H9 (cell line): ENCODE data around the gene GLIS2. TPM values are rescaled to one million over a fixed set of nuclear protein-coding genes. Genes with fewer than 3 reads are reported as not detected.

Experiments
- DNase-seq: peaks from one replicate; pipeline ENCODE4 v3.0.0-alpha.2; 2017
- H2AFZ ChIP-seq: one replicate; pipeline ENCODE4 v1.6.1; 2013; ENCODE audit warnings: mild to moderate bottlenecking, low read length, control low read depth, moderate library complexity
- H2AK5ac ChIP-seq: 2 replicates; pipeline ENCODE4 v1.6.1; 2013; ENCODE audit warnings: low read length, control low read depth, mixed read lengths; ENCODE audit not compliant: insufficient read length
- H2BK120ac ChIP-seq: one replicate; pipeline ENCODE4 v1.6.1; 2013; ENCODE audit warnings: low read depth, mild to moderate bottlenecking, low read length, control low read depth, inconsistent platforms; ENCODE audit not compliant: poor library complexity, severe bottlenecking
- H2BK12ac ChIP-seq: 2 replicates; pipeline ENCODE4 v1.6.1; 2013; ENCODE audit warnings: low read length, control low read depth, mixed read lengths, low read depth; ENCODE audit not compliant: insufficient read length
- H2BK15ac ChIP-seq: 2 replicates; pipeline ENCODE4 v1.6.1; 2013; ENCODE audit warnings: low read depth, low read length, control low read depth
- H2BK20ac ChIP-seq: one replicate; pipeline ENCODE4 v1.6.1; 2013; ENCODE audit warnings: low read depth, mild to moderate bottlenecking, low read length, control low read depth, inconsistent platforms; ENCODE audit not compliant: poor library complexity, severe bottlenecking
- H2BK5ac ChIP-seq: 2 replicates; pipeline ENCODE4 v1.6.1; 2013; ENCODE audit warnings: low read length, control low read depth, mixed read lengths; ENCODE audit not compliant: insufficient read length
- H3K14ac ChIP-seq: 2 replicates; pipeline ENCODE4 v1.6.1; 2013; ENCODE audit warnings: low read length, control low read depth; ENCODE audit not compliant: insufficient read depth
- H3K18ac ChIP-seq: 2 replicates; pipeline ENCODE4 v1.6.1; 2013; ENCODE audit warnings: low read depth, mild to moderate bottlenecking, mixed read lengths, low read length, control low read depth; ENCODE audit not compliant: insufficient read length
- H3K23ac ChIP-seq: 2 replicates; pipeline ENCODE4 v1.6.1; 2013; ENCODE audit warnings: low read length, control low read depth, mixed read lengths, low read depth; ENCODE audit not compliant: insufficient read length
- H3K23me2 ChIP-seq: 2 replicates; pipeline ENCODE4 v1.6.1; 2013; ENCODE audit warnings: low read depth, mild to moderate bottlenecking, mixed read lengths, low read length, control low read depth; ENCODE audit not compliant: insufficient read length, poor library complexity, severe bottlenecking
- H3K27ac ChIP-seq: 2 replicates; pipeline ENCODE4 v1.5.1; 2013; ENCODE audit warnings: low read length, control low read depth, mixed read lengths, low read depth; ENCODE audit not compliant: insufficient read length
- H3K27me3 ChIP-seq: 2 replicates; pipeline ENCODE4 v1.6.1; 2013; ENCODE audit warnings: low read length, control low read depth, inconsistent platforms; ENCODE audit not compliant: insufficient read depth
- H3K4ac ChIP-seq: 2 replicates; pipeline ENCODE4 v1.6.1; 2013; ENCODE audit warnings: low read depth, mild to moderate bottlenecking, control low read depth, inconsistent platforms, low read length, moderate library complexity
- H3K4me1 ChIP-seq: 2 replicates; pipeline ENCODE4 v1.6.1; 2013; ENCODE audit warnings: low read length, control low read depth, inconsistent platforms; ENCODE audit not compliant: insufficient read depth
- H3K4me2 ChIP-seq: 2 replicates; pipeline ENCODE4 v1.6.1; 2013; ENCODE audit warnings: low read length, control low read depth, mixed read lengths; ENCODE audit not compliant: insufficient read length, insufficient read depth
- H3K56ac ChIP-seq: 2 replicates; pipeline ENCODE4 v1.6.1; 2013; ENCODE audit warnings: low read depth, mild to moderate bottlenecking, mixed read lengths, low read length, control low read depth; ENCODE audit not compliant: insufficient read length
- H3K79me1 ChIP-seq: 2 replicates; pipeline ENCODE4 v1.6.1; 2013; ENCODE audit warnings: low read depth, mild to moderate bottlenecking, moderate library complexity, low read length, control low read depth, inconsistent platforms; ENCODE audit not compliant: insufficient read depth, poor library complexity, severe bottlenecking
- H3K79me2 ChIP-seq: 2 replicates; pipeline ENCODE4 v1.6.1; 2013; ENCODE audit warnings: low read length, control low read depth, inconsistent platforms; ENCODE audit not compliant: insufficient read depth
- H3K9ac ChIP-seq: 2 replicates; pipeline ENCODE4 v1.6.1; 2013; ENCODE audit warnings: low read length, control low read depth, mixed read lengths; ENCODE audit not compliant: insufficient read length; ENCODE audit errors: extremely low read depth
- H3K9me3 ChIP-seq: one replicate; pipeline ENCODE4 v1.6.1; 2013; ENCODE audit warnings: low read depth, low read length, inconsistent platforms; ENCODE audit not compliant: control insufficient read depth
- H3T11ph ChIP-seq: one replicate; pipeline ENCODE4 v1.6.1; 2013; ENCODE audit warnings: mild to moderate bottlenecking, low read length, control low read depth, inconsistent platforms
- H4K20me1 ChIP-seq: one replicate; pipeline ENCODE4 v1.6.1; 2013; ENCODE audit not compliant: control insufficient read depth, insufficient read length, insufficient read depth
- H4K5ac ChIP-seq: 2 replicates; pipeline ENCODE4 v1.6.1; 2013; ENCODE audit warnings: low read depth, mild to moderate bottlenecking, mixed read lengths, low read length, control low read depth; ENCODE audit not compliant: insufficient read length
- H4K8ac ChIP-seq: replicated peaks from 2 replicates; pipeline ENCODE4 v1.6.1; 2013; ENCODE audit warnings: low read length, control low read depth, mixed read lengths, low read depth; ENCODE audit not compliant: insufficient read length
- H4K91ac ChIP-seq: 2 replicates; pipeline ENCODE4 v1.6.1; 2013; ENCODE audit warnings: low read depth, mild to moderate bottlenecking, moderate library complexity, mixed read lengths, low read length, control low read depth; ENCODE audit not compliant: insufficient read length
- H3K27ac Mint-ChIP-seq, 3 experiments: 2 replicates in 2 of 3; 3 replicates in 1 of 3; pipeline ENCODE4 v1.8.0; 2020 to 2021; ENCODE audit warnings: mixed read lengths in 3 of 3, mild to moderate bottlenecking in 1 of 3, moderate library complexity in 1 of 3
- H3K27me3 Mint-ChIP-seq: 2 replicates; pipeline ENCODE4 v1.8.0; 2021; ENCODE audit warnings: low read depth, mild to moderate bottlenecking, moderate library complexity, mixed read lengths
- H3K36me3 Mint-ChIP-seq, 3 experiments: 2 replicates in 2 of 3; 3 replicates in 1 of 3; pipeline ENCODE4 v1.8.0; 2020 to 2021; ENCODE audit warnings: low read depth in 3 of 3, mixed read lengths in 3 of 3; ENCODE audit not compliant: insufficient read depth in 1 of 3
- H3K4me1 Mint-ChIP-seq, 2 experiments: 2 replicates each; pipeline ENCODE4 v1.8.0; 2020; ENCODE audit warnings: mixed read lengths in 2 of 2
- H3K4me3 Mint-ChIP-seq, 2 experiments: 2 replicates in 1 of 2; 3 replicates in 1 of 2; pipeline ENCODE4 v1.8.0; 2020 to 2021; ENCODE audit warnings: mild to moderate bottlenecking in 2 of 2, mixed read lengths in 2 of 2, moderate library complexity in 1 of 2
- H3K9me3 Mint-ChIP-seq, 2 experiments: 2 replicates in 1 of 2; 3 replicates in 1 of 2; pipeline ENCODE4 v1.8.0; 2020; ENCODE audit warnings: mild to moderate bottlenecking in 2 of 2, mixed read lengths in 2 of 2, moderate library complexity in 1 of 2
- WGBS: extraction: QIAGEN DNeasy Blood & Tissue Kit; methylation state at CpG from one replicate; pipeline ENCODE4 v1.1.7; 2013; ENCODE audit warnings: missing lambda C conversion rate, low lambda C conversion rate, mixed read lengths; ENCODE audit not compliant: insufficient read length; ENCODE audit errors: extremely low coverage; 5-methylcytosine and 5-hydroxymethylcytosine counted together
- total RNA-seq: library from RNA; stranded (reverse); gene quantifications from 2 replicates; pipeline ENCODE4 v1.2.1, GENCODE V29; 2021
- TF ChIP-seq, protein P1 (sequence below): fragments of 200-600 bp; sonication (generic); conservative IDR thresholded peaks from 3 replicates; pipeline ENCODE4 v1.8.0; 2021; ENCODE audit warnings: antibody characterized with exemption, mild to moderate bottlenecking

GLIS2 gene
- total RNA-seq, 1 experiment from 2014 or later: 14.3 TPM

DNA sequence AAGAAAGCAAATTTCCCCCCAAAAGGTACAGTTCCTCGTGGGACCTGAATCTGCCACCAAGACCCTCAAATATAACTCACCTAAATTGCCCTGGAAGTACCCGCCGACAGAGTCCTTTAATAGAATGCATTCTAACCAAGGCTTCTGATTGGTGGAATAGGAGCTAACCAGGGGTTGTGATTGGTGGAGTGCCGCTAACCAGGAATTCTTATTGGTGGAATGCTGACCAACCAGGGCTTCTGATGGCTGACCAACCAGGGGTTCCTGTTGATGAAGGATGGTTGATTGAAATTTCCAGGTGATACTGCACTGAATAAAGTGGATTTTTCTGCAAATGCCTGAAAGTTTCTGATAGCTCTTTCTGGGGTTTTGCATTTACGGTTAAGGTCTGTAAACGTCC lies 49.5 kb upstream of the GLIS2 start:
- Histone ChIP-seq H2AK5ac (no peak overlapping the region), H3K9ac (no peak overlapping the region), H2BK20ac (no peak overlapping the region), H3K14ac (no peak overlapping the region), H3K4me1 (peaks cover 3% of the 10 kb centered on the region; the same call in 1 of the 2 replicates), H3K18ac (no peak overlapping the region), H3K23me2 (peaks cover 2% of the 10 kb centered on the region), H3T11ph (no peak overlapping the region), H2BK5ac (no peak overlapping the region), H3K79me2 (peaks cover 35% of the 10 kb centered on the region; the same call in 1 of the 2 replicates), H3K56ac (no peak overlapping the region), H2BK12ac (no peak overlapping the region), H3K4ac (no peak overlapping the region), H3K27ac (no peak overlapping the region), H3K27me3 (no peaks in the 10 kb centered on the region), H4K20me1 (no peaks in the 10 kb centered on the region), H3K79me1 (peaks cover 6% of the 10 kb centered on the region), H2AFZ (no peak overlapping the region), H4K8ac (no peak overlapping the region), H4K91ac (no peak overlapping the region), H2BK15ac (no peak overlapping the region), H2BK120ac (no peak overlapping the region), H3K9me3 (no peaks in the 10 kb centered on the region), H3K23ac (no peak overlapping the region), H3K4me2 (no peak overlapping the region), H4K5ac (no peak overlapping the region)
- WGBS: no CpG with 5 or more reads among the region's 6 CpGs
- DNase-seq: peak; percentile 58
- Mint-ChIP-seq H3K4me3 (peak overlapping the region in 1 of 2 experiments; percentile 22; a peak in 1 of 5 replicates), H3K27ac (peak overlapping the region; percentile 37 to 94 (median 81); a peak in 4 of 7 replicates), H3K27me3 (no peaks in the 10 kb centered on the region), H3K4me1 (peaks cover 15 to 39% of the 10 kb centered on the region in 2 experiments), H3K9me3 (no peaks in the 10 kb centered on the region), H3K36me3 (peaks cover 18 to 46% (median 27%) of the 10 kb centered on the region in 3 experiments)
- TF ChIP-seq, protein P1, sequence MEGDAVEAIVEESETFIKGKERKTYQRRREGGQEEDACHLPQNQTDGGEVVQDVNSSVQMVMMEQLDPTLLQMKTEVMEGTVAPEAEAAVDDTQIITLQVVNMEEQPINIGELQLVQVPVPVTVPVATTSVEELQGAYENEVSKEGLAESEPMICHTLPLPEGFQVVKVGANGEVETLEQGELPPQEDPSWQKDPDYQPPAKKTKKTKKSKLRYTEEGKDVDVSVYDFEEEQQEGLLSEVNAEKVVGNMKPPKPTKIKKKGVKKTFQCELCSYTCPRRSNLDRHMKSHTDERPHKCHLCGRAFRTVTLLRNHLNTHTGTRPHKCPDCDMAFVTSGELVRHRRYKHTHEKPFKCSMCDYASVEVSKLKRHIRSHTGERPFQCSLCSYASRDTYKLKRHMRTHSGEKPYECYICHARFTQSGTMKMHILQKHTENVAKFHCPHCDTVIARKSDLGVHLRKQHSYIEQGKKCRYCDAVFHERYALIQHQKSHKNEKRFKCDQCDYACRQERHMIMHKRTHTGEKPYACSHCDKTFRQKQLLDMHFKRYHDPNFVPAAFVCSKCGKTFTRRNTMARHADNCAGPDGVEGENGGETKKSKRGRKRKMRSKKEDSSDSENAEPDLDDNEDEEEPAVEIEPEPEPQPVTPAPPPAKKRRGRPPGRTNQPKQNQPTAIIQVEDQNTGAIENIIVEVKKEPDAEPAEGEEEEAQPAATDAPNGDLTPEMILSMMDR: no peak
